Measurements from ENCODE around the gene HTR7.

The HTR7 gene

GRCh38 chr10:90695915-90696676 lies 161.7 kb downstream of the HTR7 start:
- TF ChIP-seq CTCF (conservative IDR thresholded peaks at IDR 0.05; ENCODE audit: low read depth, low read length), result no peak

More at GRCh38 chr10:90695915-90696676, 161.7 kb downstream of the HTR7 start:
- H3K4me3 ChIP-seq (ENCODE audit: low read depth, low read length), result no peak overlapping the region
- no peak for DNase-seq (ENCODE audit: low read depth)

Measured in choroid plexus epithelial cell (primary cell).